NCI-H82 (cell line): Measurements from ENCODE around the gene ATP10A.
A peak's percentile ranks its signal among the peaks of the same experiment; 100 is the strongest.

Source experiments
- DNase-seq: peaks from one replicate; lab custom pipeline; 2025; lab: John Stamatoyannopoulos, UW

The ATP10A gene

GRCh38 chr15:25793354-25794050 is 69.6 kb downstream of the ATP10A start:
- DNase-seq, result no peak

- no peak for DNase-seq
Measured at GRCh38 chr15:25792128-25792527, 71.0 kb downstream of the ATP10A start.

DNA sequence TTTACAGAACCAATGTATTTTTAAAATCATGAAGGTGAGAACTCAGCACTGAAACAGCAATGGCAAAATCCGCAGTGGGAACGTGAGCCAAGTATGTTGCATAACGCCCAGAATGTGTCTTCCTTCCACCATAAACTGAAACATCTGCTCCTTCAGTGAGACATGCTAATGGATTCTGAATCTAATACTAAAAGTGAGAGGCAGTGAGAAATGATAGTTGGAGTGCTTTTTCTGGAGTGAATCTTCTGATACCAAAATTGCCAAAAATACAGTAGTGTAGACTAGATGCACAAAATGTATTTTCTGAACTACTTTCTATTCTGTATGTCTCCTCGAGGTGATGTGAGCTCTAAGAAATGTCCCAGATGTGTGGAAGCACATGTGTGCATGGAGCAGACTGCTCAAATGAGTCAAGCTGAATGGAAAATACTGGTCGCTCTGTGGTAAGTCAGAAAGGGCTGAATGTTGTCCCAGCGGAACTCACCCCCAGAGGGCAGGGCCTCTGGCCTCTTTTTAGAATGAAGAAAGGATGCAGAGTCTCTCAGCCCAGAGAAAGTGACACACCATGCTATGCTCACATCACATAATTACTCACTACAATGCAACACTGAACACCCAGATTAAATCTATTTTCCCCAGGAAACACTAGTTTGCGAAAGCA is 73.0 kb downstream of the ATP10A start:
- DNase-seq, result no peak

GRCh38 chr15:25789616-25789999 is 73.5 kb downstream of the ATP10A start:
- no peak for DNase-seq

- DNase-seq, result no peak
Measured at GRCh38 chr15:25789211-25789610, 73.9 kb downstream of the ATP10A start.

GRCh38 chr15:25787855-25788520 is 75.1 kb downstream of the ATP10A start:
- no peak for DNase-seq

DNA sequence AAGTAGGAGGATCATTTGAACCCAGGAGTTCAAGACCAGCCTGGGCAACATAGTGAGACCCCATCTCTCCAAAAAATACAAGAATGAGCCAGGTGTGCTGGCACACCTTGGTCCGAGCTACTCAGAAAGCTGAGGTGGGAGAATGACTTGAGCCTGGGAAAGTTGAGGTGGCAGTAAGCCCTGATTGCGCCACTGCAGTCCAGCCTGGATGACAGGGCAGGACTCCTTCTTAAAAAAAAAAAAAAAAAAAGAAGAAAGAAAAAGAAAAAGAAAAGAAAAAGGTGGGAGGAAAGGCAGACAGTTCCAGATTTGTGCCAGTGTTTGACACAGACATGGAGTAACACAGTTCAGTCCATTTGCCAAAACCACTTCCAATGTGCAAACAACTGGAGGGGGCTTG is 75.7 kb downstream of the ATP10A start:
- DNase-seq, result no peak

GRCh38 chr15:25786040-25786439 is 77.1 kb downstream of the ATP10A start:
- DNase-seq, result no peak

GRCh38 chr15:25785641-25786025 is 77.5 kb downstream of the ATP10A start:
- no peak for DNase-seq

GRCh38 chr15:25784876-25785640 is 78.1 kb downstream of the ATP10A start:
- peak; percentile 82 for DNase-seq

- DNase-seq, result peak; percentile 51
Measured at GRCh38 chr15:25783607-25784540, 79.3 kb downstream of the ATP10A start.

DNA sequence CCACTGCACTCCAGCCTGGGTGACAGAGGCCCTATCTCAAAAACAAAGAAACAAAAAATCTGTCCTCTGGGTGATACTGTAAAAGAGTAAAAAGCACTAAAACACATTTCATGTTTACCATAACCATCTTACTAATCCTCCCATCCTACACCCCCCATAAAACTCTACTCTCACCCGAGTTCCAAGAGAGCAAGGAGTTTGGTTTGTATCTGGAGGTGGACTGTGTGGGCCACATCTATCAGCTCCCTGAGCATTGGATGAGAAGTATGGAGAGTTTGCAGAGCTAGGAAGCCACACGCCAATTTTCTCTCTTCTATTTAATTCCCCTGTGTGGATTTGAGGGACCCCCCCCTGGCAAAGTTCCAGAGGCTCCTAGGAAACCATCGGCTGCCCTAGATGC is 80.0 kb downstream of the ATP10A start:
- no peak for DNase-seq

DNA sequence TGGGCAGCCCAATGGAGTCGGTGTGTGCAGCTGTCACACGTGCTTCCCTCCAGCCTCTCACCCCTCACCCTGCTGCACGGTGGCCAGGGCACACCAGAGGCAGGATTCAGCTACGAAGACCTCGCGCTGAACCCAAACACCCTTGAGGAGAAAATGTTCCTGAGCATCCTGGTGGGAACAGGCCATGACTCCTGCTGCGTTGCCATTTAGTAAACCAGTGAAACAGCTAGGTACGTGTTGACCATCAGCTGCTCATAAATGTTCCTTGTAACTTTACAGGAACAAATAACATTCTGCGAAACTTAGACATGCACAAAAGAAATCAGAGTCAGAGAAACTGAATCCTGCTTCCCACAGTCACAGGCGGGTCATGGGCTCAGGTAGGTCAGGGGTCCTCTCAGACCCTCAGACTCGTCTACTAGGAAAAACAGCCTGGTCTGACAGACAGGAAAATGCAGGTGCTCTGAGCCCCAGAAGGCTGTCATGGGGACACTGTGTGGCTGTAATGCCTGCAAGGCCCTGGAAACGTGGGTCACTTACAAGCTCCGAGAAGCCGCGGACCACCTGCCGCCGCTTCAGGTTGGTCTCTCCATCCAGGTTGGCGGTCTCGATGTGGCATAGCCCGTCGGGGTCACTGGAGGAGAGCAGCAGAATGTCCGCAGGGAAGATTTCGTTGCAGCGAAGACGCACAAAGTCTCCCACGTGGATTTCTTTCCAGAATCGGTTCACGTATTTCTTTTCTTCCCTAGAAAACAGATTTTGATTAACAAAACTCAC is 82.5 kb downstream of the ATP10A start:
- no peak for DNase-seq

- DNase-seq, result no peak
Measured at GRCh38 chr15:25778161-25778560, 85.0 kb downstream of the ATP10A start.

- no peak for DNase-seq
Measured at GRCh38 chr15:25777037-25777436, 86.1 kb downstream of the ATP10A start.

- DNase-seq, result no peak
Measured at GRCh38 chr15:25776071-25776746, 86.9 kb downstream of the ATP10A start.

DNA sequence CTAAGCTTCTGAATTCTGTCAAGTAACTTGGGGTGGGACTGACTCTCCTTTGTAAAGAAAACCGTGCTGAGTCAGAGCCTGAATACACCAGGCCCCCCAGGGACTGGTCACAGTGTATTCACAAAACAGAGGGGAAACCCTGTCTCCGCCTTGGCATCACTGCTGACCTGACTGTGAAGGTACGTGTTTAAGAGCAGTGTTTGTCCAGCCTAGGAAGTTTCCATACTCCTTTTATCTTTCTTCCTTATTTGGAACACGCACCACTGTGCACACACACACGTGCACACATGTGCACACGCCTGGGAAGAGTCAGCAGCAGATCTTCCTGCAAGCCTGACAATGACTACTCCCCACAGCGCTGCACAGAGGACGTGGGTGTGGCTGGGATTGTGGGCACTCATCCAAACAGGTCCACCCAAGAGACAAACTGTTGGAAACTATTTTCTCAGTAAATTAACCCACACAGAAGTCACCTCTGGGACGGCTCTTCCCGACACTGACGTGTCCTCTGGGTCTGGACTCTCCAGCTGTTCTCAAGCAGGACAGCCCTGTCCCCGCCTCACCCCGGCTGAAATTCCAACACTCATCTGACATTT is 87.7 kb downstream of the ATP10A start:
- DNase-seq, result peak; percentile 28

- DNase-seq, result peak; percentile 72
Measured at GRCh38 chr15:25774871-25775270, 88.3 kb downstream of the ATP10A start.

- DNase-seq, result no peak
Measured at GRCh38 chr15:25773248-25773647, 89.9 kb downstream of the ATP10A start.

- no peak for DNase-seq
Measured at GRCh38 chr15:25772500-25772899, 90.6 kb downstream of the ATP10A start.
